ENCODE results near the gene ACY1.
"Not testable (repeated sequence)": the region's sequence is repeated elsewhere in the genome, so short reads cannot be mapped to it uniquely, and the experiment has no call there.

Gene ACY1

DNA sequence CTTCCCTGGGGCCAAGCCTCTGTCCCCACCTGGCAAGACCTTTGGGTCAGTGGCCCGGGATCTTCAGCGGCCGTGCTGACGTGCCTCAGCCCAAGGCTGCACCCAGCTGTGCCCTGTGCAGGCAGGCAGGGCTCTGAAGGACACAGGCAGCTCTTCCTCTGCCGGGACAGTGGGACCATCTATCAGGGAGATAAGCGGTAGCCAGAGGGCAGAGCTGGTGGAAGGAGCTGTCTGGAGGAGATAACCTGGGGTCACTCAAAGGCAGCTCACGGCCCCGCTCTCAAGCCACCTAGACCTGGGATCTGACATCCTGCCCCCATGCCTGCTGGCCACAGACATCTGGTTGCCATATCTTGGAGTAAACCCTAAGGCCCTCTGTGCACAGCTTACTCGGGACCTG lies 45.7 kb downstream of the ACY1 start:
- Histone ChIP-seq H3K36me3 (ENCODE audit: insufficient read depth, low read length) (no peaks in the 10 kb centered on the region), H3K27me3 (ENCODE audit: control insufficient read depth in 1 of 2, insufficient read depth in 2 of 2, low read length in 2 of 2) (no peaks in the 10 kb centered on the region), H3K9ac (ENCODE audit: low read length) (no peak overlapping the region), H3K4me3 (ENCODE audit: low read depth in 1 of 2, low read length in 2 of 2) (no peak overlapping the region), H3K27ac (ENCODE audit: low read depth, low read length) (no peak overlapping the region), H3K4me1 (ENCODE audit: insufficient read depth, low read length) (no peaks in the 10 kb centered on the region), H3K9me3 (ENCODE audit: low read length) (no peaks in the 10 kb centered on the region)

DNA sequence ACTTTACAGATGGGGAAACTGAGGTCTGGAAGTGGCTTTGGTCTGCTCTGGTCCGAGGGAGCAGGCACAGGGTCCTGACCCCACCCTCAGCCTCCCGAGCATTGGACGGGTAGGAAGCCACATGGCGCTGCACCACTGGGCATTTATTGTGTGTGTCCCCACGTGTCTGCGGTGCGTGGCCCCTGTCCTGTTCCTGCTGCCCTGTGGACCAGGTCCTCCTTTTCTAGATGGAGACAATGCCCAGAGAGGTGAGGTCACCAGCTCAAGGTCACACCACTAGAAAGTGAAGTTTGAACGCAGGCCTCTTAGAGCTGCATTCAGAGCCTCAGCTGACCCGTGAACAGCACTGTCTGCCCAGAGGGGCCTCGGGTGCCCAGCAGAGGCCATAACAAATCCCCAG lies 46.2 kb downstream of the ACY1 start:
- H3K27me3 ChIP-seq (ENCODE audit: control insufficient read depth in 1 of 2, insufficient read depth in 2 of 2, low read length in 2 of 2), result no peaks in the 10 kb centered on the region
- H3K27ac ChIP-seq (ENCODE audit: low read depth, low read length), result no peak overlapping the region
- H3K4me1 ChIP-seq (ENCODE audit: insufficient read depth, low read length), result no peaks in the 10 kb centered on the region
- H3K9me3 ChIP-seq (ENCODE audit: low read length), result no peaks in the 10 kb centered on the region
- H3K4me3 ChIP-seq (ENCODE audit: low read depth in 1 of 2, low read length in 2 of 2), result no peak overlapping the region
- no peaks in the 10 kb centered on the region for H3K36me3 ChIP-seq (ENCODE audit: insufficient read depth, low read length)
- H3K9ac ChIP-seq (ENCODE audit: low read length), result no peak overlapping the region

DNA sequence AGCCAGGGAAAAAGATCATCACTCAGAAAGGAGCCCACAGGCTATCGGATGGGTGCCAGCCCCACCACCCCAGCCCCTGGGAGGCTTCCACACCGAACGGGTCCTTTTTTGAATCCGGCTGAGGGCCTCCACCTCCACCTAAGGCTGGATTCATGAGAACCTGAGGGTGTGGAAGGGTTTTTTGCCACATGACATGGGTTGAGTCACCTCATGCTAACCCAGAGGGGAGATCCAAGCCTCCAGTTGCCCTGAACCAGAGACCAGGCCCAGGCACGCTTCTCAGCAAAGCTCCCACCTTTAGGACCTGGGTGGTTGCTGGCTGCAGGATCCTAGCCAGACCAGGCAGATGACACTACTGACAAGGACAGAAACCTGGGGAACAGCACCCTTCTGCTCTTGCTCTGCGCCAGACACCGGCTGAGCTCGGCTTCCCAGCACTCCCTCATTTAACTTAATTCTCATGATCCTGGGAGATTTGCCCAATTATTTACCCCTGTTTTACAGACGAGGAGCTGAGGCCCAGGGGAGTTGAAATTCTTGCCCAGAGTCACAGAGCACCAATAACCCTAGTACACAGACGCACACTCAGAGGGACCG lies 47.5 kb downstream of the ACY1 start:
- Histone ChIP-seq H3K4me1 (ENCODE audit: insufficient read depth, low read length) (no peaks in the 10 kb centered on the region), H3K27ac (ENCODE audit: low read depth, low read length) (no peak overlapping the region), H3K9ac (ENCODE audit: low read length) (no peak overlapping the region)

DNA sequence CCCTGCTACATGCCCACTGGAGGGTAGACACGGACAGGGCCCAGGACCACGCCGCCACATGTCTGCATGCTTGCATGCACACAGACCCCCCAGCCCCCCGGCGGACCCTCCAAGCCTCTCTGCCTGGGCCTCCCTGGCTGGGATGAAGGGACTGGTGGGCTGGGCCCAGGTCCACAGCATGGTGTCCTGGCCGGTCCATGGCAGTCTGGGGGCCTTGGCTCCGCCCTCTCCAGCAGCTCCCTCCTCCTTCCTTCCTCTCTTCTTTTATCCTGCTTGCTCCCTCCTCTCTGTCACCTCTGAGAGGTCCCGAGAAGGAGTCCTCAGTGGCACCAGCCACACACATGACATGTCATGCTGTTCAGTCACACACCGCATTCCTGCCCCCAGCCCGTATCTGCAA lies 48.6 kb downstream of the ACY1 start:
- H3K9ac ChIP-seq (ENCODE audit: low read length), result no peak overlapping the region
- no peaks in the 10 kb centered on the region for H3K36me3 ChIP-seq (ENCODE audit: insufficient read depth, low read length)
- no peak overlapping the region for H3K4me3 ChIP-seq (ENCODE audit: low read depth in 1 of 2, low read length in 2 of 2)
- H3K9me3 ChIP-seq (ENCODE audit: low read length), result no peaks in the 10 kb centered on the region
- no peaks in the 10 kb centered on the region for H3K4me1 ChIP-seq (ENCODE audit: insufficient read depth, low read length)
- H3K27ac ChIP-seq (ENCODE audit: low read depth, low read length), result no peak overlapping the region
- no peaks in the 10 kb centered on the region for H3K27me3 ChIP-seq (ENCODE audit: control insufficient read depth in 1 of 2, insufficient read depth in 2 of 2, low read length in 2 of 2)

More for the DNA sequence above, 47.5 kb downstream of the ACY1 start:
- H3K9me3 ChIP-seq (ENCODE audit: low read length), result no peaks in the 10 kb centered on the region
- no peaks in the 10 kb centered on the region for H3K27me3 ChIP-seq (ENCODE audit: control insufficient read depth in 1 of 2, insufficient read depth in 2 of 2, low read length in 2 of 2)
- H3K4me3 ChIP-seq (ENCODE audit: low read depth in 1 of 2, low read length in 2 of 2), result no peak overlapping the region
- H3K36me3 ChIP-seq (ENCODE audit: insufficient read depth, low read length), result no peaks in the 10 kb centered on the region

DNA sequence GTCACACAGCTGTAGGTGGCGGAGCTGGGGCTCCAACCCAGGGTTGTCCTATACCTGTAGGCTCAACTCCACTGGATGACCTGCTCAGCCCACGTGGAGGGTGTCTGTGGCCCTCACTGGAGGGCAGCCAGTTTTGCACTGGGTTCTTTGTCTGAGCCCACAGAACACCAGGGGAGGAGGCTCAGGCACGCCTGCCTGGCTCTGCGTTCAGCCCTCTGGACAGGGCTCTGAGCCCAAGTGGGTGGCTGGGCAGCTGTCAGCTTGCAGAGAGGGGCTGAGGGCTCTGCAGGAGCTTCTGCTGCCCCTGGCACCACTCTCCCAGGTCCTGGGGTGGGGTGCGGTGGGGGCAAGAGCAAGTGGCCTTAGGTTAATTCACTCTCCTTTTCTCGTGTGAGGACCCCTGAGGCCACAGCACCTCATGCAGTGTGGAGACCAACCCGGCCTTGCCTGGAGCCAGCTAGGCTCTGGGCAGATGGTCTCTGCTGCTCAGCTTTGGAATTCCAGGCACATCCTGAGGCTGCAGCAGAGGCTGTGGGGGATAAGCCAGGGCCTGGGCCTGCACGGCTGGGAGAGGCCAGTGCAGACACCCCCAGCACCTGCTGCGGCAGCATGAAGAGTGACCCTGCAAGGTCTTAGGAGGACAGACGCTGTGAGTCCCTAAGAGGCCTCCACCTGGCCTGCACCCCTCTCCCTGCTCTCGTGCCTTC lies 49.5 kb downstream of the ACY1 start:
- Histone ChIP-seq H3K27ac (ENCODE audit: low read depth, low read length) (no peak overlapping the region), H3K4me1 (ENCODE audit: insufficient read depth, low read length) (no peaks in the 10 kb centered on the region), H3K4me3 (ENCODE audit: low read depth in 1 of 2, low read length in 2 of 2) (no peak overlapping the region), H3K27me3 (ENCODE audit: control insufficient read depth in 1 of 2, insufficient read depth in 2 of 2, low read length in 2 of 2) (no peaks in the 10 kb centered on the region), H3K36me3 (ENCODE audit: insufficient read depth, low read length) (no peaks in the 10 kb centered on the region), H3K9me3 (ENCODE audit: low read length) (no peaks in the 10 kb centered on the region), H3K9ac (ENCODE audit: low read length) (no peak overlapping the region)

DNA sequence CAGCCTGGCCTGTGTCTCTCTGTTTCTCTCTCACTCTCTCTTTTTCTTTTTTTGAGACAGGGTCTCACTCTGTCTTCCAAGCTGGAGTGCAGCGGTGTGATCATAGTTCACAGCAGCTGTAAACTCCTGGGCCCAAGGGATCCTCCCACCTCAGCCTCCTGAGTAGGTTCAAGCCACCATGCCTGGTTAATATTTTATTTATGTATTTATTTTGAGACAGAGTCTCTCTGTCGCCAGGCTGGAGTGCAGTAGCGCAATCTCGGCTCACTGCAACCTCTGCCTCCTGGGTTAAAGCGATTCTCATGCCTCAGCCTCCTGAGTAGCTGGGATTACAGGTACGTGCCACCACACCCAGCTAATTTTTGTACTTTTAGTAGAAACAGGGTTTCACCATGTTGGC lies 50.4 kb downstream of the ACY1 start:
- not testable (repeated sequence) for H3K9ac ChIP-seq (ENCODE audit: low read length); H3K9me3 ChIP-seq (ENCODE audit: low read length)

DNA sequence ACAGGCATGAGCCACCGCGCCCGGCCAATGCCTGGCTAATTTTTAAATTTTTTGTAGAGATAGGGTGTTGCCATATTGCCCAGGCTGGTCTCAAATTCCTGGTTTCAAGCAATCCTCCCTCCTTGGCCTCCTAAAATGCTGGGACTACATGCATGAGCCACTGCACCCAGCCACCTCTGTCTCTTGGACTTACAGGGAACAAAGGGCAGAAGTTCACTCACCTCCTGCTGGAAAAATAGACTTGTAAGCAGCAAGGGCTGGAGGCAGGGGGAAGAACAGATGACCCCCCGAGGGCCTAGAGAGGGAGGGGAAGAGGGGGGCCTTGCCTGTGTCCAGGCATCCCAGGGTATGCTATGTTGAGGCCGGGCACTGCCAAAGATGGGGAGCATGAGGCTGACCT lies 50.9 kb downstream of the ACY1 start:
- no peak overlapping the region for H3K4me3 ChIP-seq (ENCODE audit: low read depth in 1 of 2, low read length in 2 of 2)
- H3K4me1 ChIP-seq (ENCODE audit: insufficient read depth, low read length), result no peaks in the 10 kb centered on the region
- H3K36me3 ChIP-seq (ENCODE audit: insufficient read depth, low read length), result no peaks in the 10 kb centered on the region
- no peak overlapping the region for H3K27ac ChIP-seq (ENCODE audit: low read depth, low read length)
- H3K9ac ChIP-seq (ENCODE audit: low read length), result no peak overlapping the region
- no peaks in the 10 kb centered on the region for H3K9me3 ChIP-seq (ENCODE audit: low read length)
- H3K27me3 ChIP-seq (ENCODE audit: control insufficient read depth in 1 of 2, insufficient read depth in 2 of 2, low read length in 2 of 2), result no peaks in the 10 kb centered on the region

More for the DNA sequence above, 50.4 kb downstream of the ACY1 start:
- H3K27ac ChIP-seq (ENCODE audit: low read depth, low read length); H3K4me3 ChIP-seq (ENCODE audit: low read depth in 1 of 2, low read length in 2 of 2); H3K36me3 ChIP-seq (ENCODE audit: insufficient read depth, low read length); H3K4me1 ChIP-seq (ENCODE audit: insufficient read depth, low read length); H3K27me3 ChIP-seq (ENCODE audit: control insufficient read depth in 1 of 2, insufficient read depth in 2 of 2, low read length in 2 of 2): not testable (repeated sequence)

DNA sequence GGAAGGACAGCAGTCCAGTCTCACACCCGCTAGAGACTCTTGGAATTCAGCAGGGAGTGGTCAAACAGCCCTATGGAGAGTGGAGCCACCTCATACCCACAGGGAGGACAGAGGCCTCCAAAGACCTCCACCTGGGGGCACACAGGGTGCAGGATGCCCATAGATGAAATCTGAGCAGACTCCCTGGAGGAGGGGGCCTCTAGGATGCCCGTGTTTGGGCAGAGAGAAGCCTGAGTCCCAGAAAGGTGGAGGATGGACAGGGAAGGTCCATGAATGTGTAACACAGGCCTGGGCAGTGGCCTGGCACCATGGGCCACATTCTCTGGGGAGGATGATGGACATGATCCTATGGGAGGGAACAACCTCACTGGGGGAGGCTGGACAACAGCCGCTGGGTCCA lies 51.3 kb downstream of the ACY1 start:
- no peaks in the 10 kb centered on the region for H3K9me3 ChIP-seq (ENCODE audit: low read length)
- no peaks in the 10 kb centered on the region for H3K4me1 ChIP-seq (ENCODE audit: insufficient read depth, low read length)
- H3K4me3 ChIP-seq (ENCODE audit: low read depth in 1 of 2, low read length in 2 of 2), result no peak overlapping the region
- no peak overlapping the region for H3K9ac ChIP-seq (ENCODE audit: low read length)
- no peak overlapping the region for H3K27ac ChIP-seq (ENCODE audit: low read depth, low read length)
- no peaks in the 10 kb centered on the region for H3K27me3 ChIP-seq (ENCODE audit: control insufficient read depth in 1 of 2, insufficient read depth in 2 of 2, low read length in 2 of 2)
- no peaks in the 10 kb centered on the region for H3K36me3 ChIP-seq (ENCODE audit: insufficient read depth, low read length)

DNA sequence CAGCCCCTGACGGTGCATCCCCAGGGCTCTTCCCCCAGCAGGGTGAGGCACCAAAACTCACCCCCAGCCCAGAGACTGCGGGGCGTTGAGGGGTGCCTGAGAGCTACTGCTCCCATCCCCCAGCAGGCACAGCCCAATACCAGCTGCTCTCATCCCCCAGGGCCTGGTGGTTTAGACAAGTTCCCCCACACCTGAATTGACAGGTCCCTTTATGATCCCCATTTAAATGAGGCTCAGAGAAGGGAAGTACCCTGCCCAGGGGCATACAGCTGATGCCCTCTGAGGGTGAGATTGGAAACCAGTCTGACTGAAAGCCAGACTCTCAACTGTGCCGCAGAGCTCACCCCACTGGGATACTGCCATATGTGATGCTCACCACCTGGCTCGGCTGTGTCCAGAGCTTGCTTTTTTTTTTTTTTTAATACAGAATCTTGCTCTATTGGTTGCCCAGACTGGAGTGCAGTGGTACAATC lies 52.9 kb downstream of the ACY1 start:
- H3K27me3 ChIP-seq (ENCODE audit: control insufficient read depth in 1 of 2, insufficient read depth in 2 of 2, low read length in 2 of 2), result no peaks in the 10 kb centered on the region
- H3K9me3 ChIP-seq (ENCODE audit: low read length), result no peaks in the 10 kb centered on the region
- H3K4me1 ChIP-seq (ENCODE audit: insufficient read depth, low read length), result no peaks in the 10 kb centered on the region
- H3K4me3 ChIP-seq (ENCODE audit: low read depth in 1 of 2, low read length in 2 of 2), result no peak overlapping the region
- H3K36me3 ChIP-seq (ENCODE audit: insufficient read depth, low read length), result no peaks in the 10 kb centered on the region
- H3K27ac ChIP-seq (ENCODE audit: low read depth, low read length), result no peak overlapping the region
- no peak overlapping the region for H3K9ac ChIP-seq (ENCODE audit: low read length)

DNA sequence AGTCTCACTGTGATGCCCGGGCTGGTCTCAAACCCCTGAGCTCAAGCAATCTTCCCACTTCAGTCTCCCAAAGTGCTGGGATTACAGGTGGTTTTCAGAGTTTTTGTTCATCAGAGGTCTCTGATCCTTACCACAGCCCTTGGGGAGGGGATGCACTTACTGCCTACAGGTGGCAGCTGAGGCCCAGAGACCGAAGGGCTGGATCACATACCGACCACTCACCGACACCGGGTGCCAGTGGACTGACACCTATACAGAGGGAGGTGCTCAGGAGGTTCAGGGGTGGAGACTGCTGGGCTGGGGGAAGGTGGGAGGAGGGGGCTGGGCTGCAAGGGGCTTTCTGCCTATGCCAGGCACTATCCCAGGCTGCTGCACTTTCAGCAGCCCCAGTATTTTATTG lies 53.5 kb downstream of the ACY1 start:
- no peaks in the 10 kb centered on the region for H3K9me3 ChIP-seq (ENCODE audit: low read length)
- H3K36me3 ChIP-seq (ENCODE audit: insufficient read depth, low read length), result no peaks in the 10 kb centered on the region
- H3K9ac ChIP-seq (ENCODE audit: low read length), result no peak overlapping the region
- no peaks in the 10 kb centered on the region for H3K4me1 ChIP-seq (ENCODE audit: insufficient read depth, low read length)
- no peak overlapping the region for H3K27ac ChIP-seq (ENCODE audit: low read depth, low read length)
- H3K27me3 ChIP-seq (ENCODE audit: control insufficient read depth in 1 of 2, insufficient read depth in 2 of 2, low read length in 2 of 2), result no peaks in the 10 kb centered on the region
- H3K4me3 ChIP-seq (ENCODE audit: low read depth in 1 of 2, low read length in 2 of 2), result no peak overlapping the region

DNA sequence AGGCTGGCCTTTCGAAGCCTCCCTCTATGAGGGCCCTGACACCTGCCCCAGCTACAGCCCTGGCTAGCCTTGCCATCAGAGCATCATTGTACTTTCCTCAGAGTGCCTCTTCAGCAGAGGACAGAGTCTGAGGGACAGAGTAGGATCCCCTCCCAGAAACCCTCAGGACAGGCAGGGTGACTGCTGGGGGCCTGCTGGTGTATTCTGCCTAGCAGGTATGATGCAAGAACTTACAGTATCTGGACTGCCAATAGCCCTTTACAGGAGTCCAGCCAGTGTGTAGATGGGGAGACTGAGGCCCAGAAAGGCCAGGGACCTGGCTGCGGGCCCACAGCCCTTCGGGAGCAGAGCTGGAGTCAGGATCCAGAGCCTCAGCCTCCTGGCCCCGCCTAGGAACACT lies 54.0 kb downstream of the ACY1 start:
- H3K27me3 ChIP-seq (ENCODE audit: control insufficient read depth in 1 of 2, insufficient read depth in 2 of 2, low read length in 2 of 2), result no peaks in the 10 kb centered on the region
- no peak overlapping the region for H3K9ac ChIP-seq (ENCODE audit: low read length)
- no peak overlapping the region for H3K27ac ChIP-seq (ENCODE audit: low read depth, low read length)

DNA sequence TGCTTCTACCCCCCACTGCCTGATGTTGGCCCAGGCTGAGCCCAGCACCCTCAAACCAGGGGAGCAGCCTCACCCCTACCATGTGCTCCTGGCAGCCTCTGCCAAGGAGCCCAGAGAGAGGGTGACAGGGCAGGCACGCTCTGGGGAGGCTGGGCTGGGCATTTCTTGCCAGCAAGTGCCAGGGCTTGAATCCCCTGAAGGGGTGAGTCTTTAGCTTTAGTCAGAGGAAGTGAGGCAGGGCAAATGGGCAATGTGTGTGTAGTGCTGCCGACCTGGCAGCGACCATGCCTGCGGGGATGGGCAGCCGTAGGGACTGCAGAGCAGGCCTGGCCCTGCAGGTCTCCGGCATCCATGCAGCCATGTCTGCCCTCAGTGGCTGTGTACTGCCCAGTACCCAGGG lies 54.9 kb downstream of the ACY1 start:
- Histone ChIP-seq H3K27me3 (ENCODE audit: control insufficient read depth in 1 of 2, insufficient read depth in 2 of 2, low read length in 2 of 2) (no peaks in the 10 kb centered on the region), H3K36me3 (ENCODE audit: insufficient read depth, low read length) (no peaks in the 10 kb centered on the region), H3K4me1 (ENCODE audit: insufficient read depth, low read length) (no peaks in the 10 kb centered on the region), H3K9ac (ENCODE audit: low read length) (no peak overlapping the region), H3K4me3 (ENCODE audit: low read depth in 1 of 2, low read length in 2 of 2) (no peak overlapping the region), H3K27ac (ENCODE audit: low read depth, low read length) (no peak overlapping the region), H3K9me3 (ENCODE audit: low read length) (no peaks in the 10 kb centered on the region)

More for the DNA sequence above, 54.0 kb downstream of the ACY1 start:
- H3K9me3 ChIP-seq (ENCODE audit: low read length), result no peaks in the 10 kb centered on the region
- no peak overlapping the region for H3K4me3 ChIP-seq (ENCODE audit: low read depth in 1 of 2, low read length in 2 of 2)
- H3K36me3 ChIP-seq (ENCODE audit: insufficient read depth, low read length), result no peaks in the 10 kb centered on the region
- H3K4me1 ChIP-seq (ENCODE audit: insufficient read depth, low read length), result no peaks in the 10 kb centered on the region
